SK-N-SH (cell line): Measurements from ENCODE around the gene VCP. TPM values are rescaled to one million over a fixed set of nuclear protein-coding genes. Genes with fewer than 3 reads are reported as not detected.

ENCODE experiments used
- CTCF ChIA-PET: fragments of 300-600, 350-600 bp; formaldehyde crosslinking; extraction: SDS; loops from one replicate; lab custom pipeline; 2021; lab: Yijun Ruan, JAX
- POLR2A ChIA-PET: fragments of 350-600 bp; sonication (Branson Sonifier 250); formaldehyde crosslinking; extraction: SDS; loops from one replicate; lab custom pipeline; 2020; ENCODE audit warnings: antibody characterized with exemption, inconsistent platforms; lab: Yijun Ruan, JAX
- DNase-seq: peaks from one replicate; pipeline ENCODE4 v3.0.0; 2012
- H2AFZ ChIP-seq: fragments of 200-600 bp; sonication (generic); 2 replicates; pipeline ENCODE4 v1.8.1; 2016; ENCODE audit warnings: antibody characterized with exemption, mild to moderate bottlenecking, low read depth
- H3F3A ChIP-seq: fragments of 200-600 bp; sonication (generic); replicated peaks from 2 replicates; pipeline ENCODE3; 2016; ENCODE audit warnings: antibody characterized with exemption, mild to moderate bottlenecking; ENCODE audit not compliant: insufficient read depth
- H3K27ac ChIP-seq, 2 experiments: fragments of 200-500 bp in 1 of 2; fragments of 200-600 bp in 1 of 2; sonication (Bioruptor generic) in 1 of 2; sonication (generic), shearing (Covaris generic) in 1 of 2; 2 replicates each; pipeline versions ENCODE4 v1.5.1 to v1.6.1; 2014 to 2016; ENCODE audit warnings: low read depth in 2 of 2, inconsistent platforms in 1 of 2, low read length in 1 of 2, mild to moderate bottlenecking in 1 of 2, mixed read lengths in 1 of 2
- H3K27me3 ChIP-seq: fragments of 200-600 bp; sonication (generic), shearing (Covaris generic); 2 replicates; pipeline ENCODE4 v1.6.1; 2016; ENCODE audit warnings: mixed run types; ENCODE audit not compliant: insufficient read depth
- H3K36me3 ChIP-seq, 2 experiments: fragments of 200-500 bp in 1 of 2; fragments of 200-600 bp in 1 of 2; sonication (Bioruptor generic) in 1 of 2; sonication (generic) in 1 of 2; replicated peaks in 1 of 2; 2 replicates each; pipeline versions ENCODE3 to v1.5.1; 2014 to 2016; ENCODE audit warnings: low read length in 1 of 2, mild to moderate bottlenecking in 1 of 2; ENCODE audit not compliant: insufficient read depth in 2 of 2, control insufficient read depth in 1 of 2
- H3K4me1 ChIP-seq, 2 experiments: fragments of 200-500 bp in 1 of 2; fragments of 200-600 bp in 1 of 2; sonication (Bioruptor generic) in 1 of 2; sonication (generic), shearing (Covaris generic) in 1 of 2; 2 replicates each; pipeline versions ENCODE4 v1.5.1 to v1.6.1; 2014 to 2016; ENCODE audit warnings: low read depth in 1 of 2, low read length in 1 of 2, mixed run types in 1 of 2; ENCODE audit not compliant: insufficient read depth in 2 of 2, control insufficient read depth in 1 of 2
- H3K4me2 ChIP-seq: fragments of 200-600 bp; sonication (generic), shearing (Covaris generic); 2 replicates; pipeline ENCODE4 v1.6.1; 2017; ENCODE audit warnings: mixed run types
- H3K4me3 ChIP-seq, 2 experiments: fragments of 200-500 bp in 1 of 2; fragments of 200-600 bp in 1 of 2; sonication (Bioruptor generic) in 1 of 2; sonication (generic), shearing (Covaris generic) in 1 of 2; 2 replicates each; pipeline versions ENCODE4 v1.5.1 to v1.8.1; 2014 to 2016; ENCODE audit warnings: low read depth in 2 of 2, inconsistent platforms in 1 of 2, low read length in 1 of 2, mild to moderate bottlenecking in 1 of 2, mixed read lengths in 1 of 2, moderate library complexity in 1 of 2
- H3K79me2 ChIP-seq: fragments of 200-600 bp; sonication (generic); 2 replicates; pipeline ENCODE4 v1.8.1; 2017; ENCODE audit warnings: mild to moderate bottlenecking; ENCODE audit not compliant: insufficient read depth
- H3K9ac ChIP-seq: fragments of 200-600 bp; sonication (generic); 2 replicates; pipeline ENCODE4 v1.6.1; 2017; ENCODE audit warnings: mixed run types
- H3K9me2 ChIP-seq: fragments of 200-600 bp; sonication (generic); 2 replicates; pipeline ENCODE4 v1.6.1; 2017; ENCODE audit warnings: mixed run types
- H3K9me3 ChIP-seq: fragments of 200-600 bp; sonication (generic); 2 replicates; pipeline ENCODE4 v1.6.1; 2017; ENCODE audit warnings: mixed run types, mild to moderate bottlenecking, moderate library complexity
- H4K20me1 ChIP-seq: fragments of 200-600 bp; sonication (generic); 2 replicates; pipeline ENCODE4 v1.6.1; 2017; ENCODE audit warnings: mild to moderate bottlenecking, mixed run types; ENCODE audit not compliant: insufficient read depth
- EP300 ChIP-seq, 2 experiments: IDR thresholded peaks; 2 replicates each; pipeline versions ENCODE4 v1.4.0 to v1.6.1; 2012; ENCODE audit warnings: borderline replicate concordance in 1 of 2, low read depth in 1 of 2, low read length in 1 of 2
- EZH2phosphoT487 ChIP-seq: fragments of 200-600 bp; sonication (generic); IDR thresholded peaks from 2 replicates; pipeline ENCODE4 v1.6.1; 2017; ENCODE audit warnings: low read depth, mixed run types, mild to moderate bottlenecking, antibody characterized with exemption, moderate library complexity, borderline replicate concordance
- FOSL2 ChIP-seq: IDR thresholded peaks from 2 replicates; pipeline ENCODE4 v1.4.0; 2012; ENCODE audit warnings: low read depth, mild to moderate bottlenecking, moderate library complexity, borderline replicate concordance
- GABPA ChIP-seq: IDR thresholded peaks from 2 replicates; pipeline ENCODE4 v1.4.0; 2012; ENCODE audit warnings: low read depth, mild to moderate bottlenecking
- JUND ChIP-seq: IDR thresholded peaks from 2 replicates; pipeline ENCODE4 v1.4.0; 2012
- MEF2A ChIP-seq: IDR thresholded peaks from 2 replicates; pipeline ENCODE4 v1.4.0; 2012; ENCODE audit warnings: low read depth, borderline replicate concordance
- MXI1 ChIP-seq: IDR thresholded peaks from 2 replicates; pipeline ENCODE4 v1.6.1; 2012; ENCODE audit warnings: mild to moderate bottlenecking, low read depth, low read length, improper control_type of control experiment
- NFIC ChIP-seq: IDR thresholded peaks from 2 replicates; pipeline ENCODE4 v1.4.0; 2012; ENCODE audit warnings: borderline replicate concordance
- NRF1 ChIP-seq: IDR thresholded peaks from 2 replicates; pipeline ENCODE4 v1.6.1; 2012; ENCODE audit warnings: low read depth, mild to moderate bottlenecking, low read length
- POLR2AphosphoS5 ChIP-seq: IDR thresholded peaks from 2 replicates; pipeline ENCODE4 v1.6.1; 2012; ENCODE audit warnings: low read depth, low read length
- RXRA ChIP-seq: IDR thresholded peaks from 2 replicates; pipeline ENCODE4 v1.4.0; 2012; ENCODE audit warnings: low read depth, mild to moderate bottlenecking, borderline replicate concordance
- SMC3 ChIP-seq: IDR thresholded peaks from 2 replicates; pipeline ENCODE4 v1.6.1; 2012; ENCODE audit warnings: low read depth, low read length, improper control_type of control experiment
- TAF1 ChIP-seq: IDR thresholded peaks from 2 replicates; pipeline ENCODE4 v1.6.1; 2012; ENCODE audit warnings: low read depth, mild to moderate bottlenecking, low read length, moderate library complexity, borderline replicate concordance
- TEAD4 ChIP-seq: IDR thresholded peaks from 2 replicates; pipeline ENCODE4 v1.4.0; 2012; ENCODE audit warnings: mild to moderate bottlenecking, borderline replicate concordance; ENCODE audit not compliant: insufficient read depth
- USF2 ChIP-seq: fragments of 150-350 bp; IDR thresholded peaks from 2 replicates; pipeline ENCODE4 v1.6.1; 2017; ENCODE audit warnings: antibody characterized with exemption, low read length, low read depth, borderline replicate concordance
- YY1 ChIP-seq: IDR thresholded peaks from 2 replicates; pipeline ENCODE4 v1.4.0; 2012; ENCODE audit warnings: low read depth, mild to moderate bottlenecking
- WGBS: methylation state at CpG from one replicate; pipeline ENCODE4 v1.1.6; 2017; ENCODE audit warnings: low lambda C conversion rate; 5-methylcytosine and 5-hydroxymethylcytosine counted together
- polyA plus RNA-seq, 3 experiments: library from polyadenylated mRNA; depleted of rRNA; stranded (reverse); fragments of >200 nt; gene quantifications; 2 replicates each; pipeline ENCODE4 v1.2.3, GENCODE V29; 2012
- TF ChIP-seq, protein P1 (sequence below): IDR thresholded peaks from 2 replicates; pipeline ENCODE4 v1.4.0; 2012; ENCODE audit warnings: low read depth, borderline replicate concordance
- TF ChIP-seq, protein P2 (sequence below): IDR thresholded peaks from 2 replicates; pipeline ENCODE4 v1.4.0; 2012; ENCODE audit warnings: low read depth, borderline replicate concordance
- TF ChIP-seq, protein P3 (sequence below): IDR thresholded peaks from 2 replicates; pipeline ENCODE4; 2012

The VCP gene
- polyA plus RNA-seq, 1 of the 3 experiments (the other 2 are of a cell fraction): 238 TPM

GRCh38 chr9:35108946-35109575 lies 36.6 kb upstream of the VCP start:
- Histone ChIP-seq H3K4me1 (peaks cover 29 to 38% of the 10 kb centered on the region in 2 experiments), H3K36me3 (peaks cover 25 to 47% of the 10 kb centered on the region in 2 experiments), H3K27ac (no peak overlapping the region), H3K4me3 (no peak overlapping the region), H3K9me2 (no peaks in the 10 kb centered on the region), H2AFZ (no peak overlapping the region), H3K4me2 (no peak overlapping the region), H4K20me1 (peaks cover 19% of the 10 kb centered on the region; the same call in 1 of the 2 replicates), H3K79me2 (peaks cover 55% of the 10 kb centered on the region), H3F3A (peaks cover 32% of the 10 kb centered on the region), H3K9me3 (no peaks in the 10 kb centered on the region), H3K27me3 (no peaks in the 10 kb centered on the region), H3K9ac (no peak overlapping the region)
- TF ChIP-seq, protein P1, sequence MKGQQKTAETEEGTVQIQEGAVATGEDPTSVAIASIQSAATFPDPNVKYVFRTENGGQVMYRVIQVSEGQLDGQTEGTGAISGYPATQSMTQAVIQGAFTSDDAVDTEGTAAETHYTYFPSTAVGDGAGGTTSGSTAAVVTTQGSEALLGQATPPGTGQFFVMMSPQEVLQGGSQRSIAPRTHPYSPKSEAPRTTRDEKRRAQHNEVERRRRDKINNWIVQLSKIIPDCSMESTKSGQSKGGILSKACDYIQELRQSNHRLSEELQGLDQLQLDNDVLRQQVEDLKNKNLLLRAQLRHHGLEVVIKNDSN: no peak
- TF ChIP-seq NFIC: no peak
- no peak for TF ChIP-seq SMC3
- no peak for TF ChIP-seq EP300 (IDR thresholded peaks at IDR 0.05; ENCODE audit: borderline replicate concordance in 1 of 2, low read depth in 1 of 2, low read length in 1 of 2)
- DNase-seq: no peak
- CTCF ChIA-PET: interaction anchor here (1.8 to 3.2 kb wide), 2 partner anchors 13 to 367 kb away, joined by 8 to 10 read pairs; partner anchors contain the start of gene PIGO
- 76% methylated on average over 5 of the region's 8 CpGs for WGBS
- POLR2A ChIA-PET: no interaction called here

- ChIA-PET CTCF (interaction anchor here (1.8 to 3.2 kb wide), 2 partner anchors 7 to 12 kb away, joined by 8 to 13 read pairs; partner anchors contain the start of genes ATOSB and PIGO), POLR2A (interaction anchor here (0.6 kb wide), 1 partner anchor 179 kb away, joined by 3 read pairs; no protein-coding TSS in a partner anchor)
- no peaks in the 10 kb centered on the region for H3K27me3 ChIP-seq
- no peak overlapping the region for H3K27ac ChIP-seq
- H3F3A ChIP-seq: peaks cover 33% of the 10 kb centered on the region
- H2AFZ ChIP-seq: no peak overlapping the region
- peaks cover 51% of the 10 kb centered on the region for H3K79me2 ChIP-seq
- peaks cover 30 to 37% of the 10 kb centered on the region in 2 experiments for H3K4me1 ChIP-seq
- no peak overlapping the region for H3K4me3 ChIP-seq
- H4K20me1 ChIP-seq: peaks cover 19% of the 10 kb centered on the region; the same call in 1 of the 2 replicates
- no peak overlapping the region for H3K4me2 ChIP-seq
- no peak overlapping the region for H3K9ac ChIP-seq
- no peak for DNase-seq
- H3K9me2 ChIP-seq: no peaks in the 10 kb centered on the region
- no peaks in the 10 kb centered on the region for H3K9me3 ChIP-seq
- 97% methylated on average over 3 of the region's 6 CpGs for WGBS
- H3K36me3 ChIP-seq: peaks cover 25 to 47% of the 10 kb centered on the region in 2 experiments
- TF ChIP-seq USF2: no peak
- TF ChIP-seq FOSL2: no peak
- no peak for TF ChIP-seq NRF1
- no peak for TF ChIP-seq GABPA
- no peak for TF ChIP-seq TAF1
- TF ChIP-seq MEF2A: no peak
- TF ChIP-seq POLR2AphosphoS5: no peak
- no peak for TF ChIP-seq YY1
- TF ChIP-seq, protein P2, sequence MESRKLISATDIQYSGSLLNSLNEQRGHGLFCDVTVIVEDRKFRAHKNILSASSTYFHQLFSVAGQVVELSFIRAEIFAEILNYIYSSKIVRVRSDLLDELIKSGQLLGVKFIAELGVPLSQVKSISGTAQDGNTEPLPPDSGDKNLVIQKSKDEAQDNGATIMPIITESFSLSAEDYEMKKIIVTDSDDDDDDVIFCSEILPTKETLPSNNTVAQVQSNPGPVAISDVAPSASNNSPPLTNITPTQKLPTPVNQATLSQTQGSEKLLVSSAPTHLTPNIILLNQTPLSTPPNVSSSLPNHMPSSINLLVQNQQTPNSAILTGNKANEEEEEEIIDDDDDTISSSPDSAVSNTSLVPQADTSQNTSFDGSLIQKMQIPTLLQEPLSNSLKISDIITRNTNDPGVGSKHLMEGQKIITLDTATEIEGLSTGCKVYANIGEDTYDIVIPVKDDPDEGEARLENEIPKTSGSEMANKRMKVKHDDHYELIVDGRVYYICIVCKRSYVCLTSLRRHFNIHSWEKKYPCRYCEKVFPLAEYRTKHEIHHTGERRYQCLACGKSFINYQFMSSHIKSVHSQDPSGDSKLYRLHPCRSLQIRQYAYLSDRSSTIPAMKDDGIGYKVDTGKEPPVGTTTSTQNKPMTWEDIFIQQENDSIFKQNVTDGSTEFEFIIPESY: no peak
- TF ChIP-seq TEAD4: no peak
- no peak for TF ChIP-seq RXRA
- TF ChIP-seq, protein P3, sequence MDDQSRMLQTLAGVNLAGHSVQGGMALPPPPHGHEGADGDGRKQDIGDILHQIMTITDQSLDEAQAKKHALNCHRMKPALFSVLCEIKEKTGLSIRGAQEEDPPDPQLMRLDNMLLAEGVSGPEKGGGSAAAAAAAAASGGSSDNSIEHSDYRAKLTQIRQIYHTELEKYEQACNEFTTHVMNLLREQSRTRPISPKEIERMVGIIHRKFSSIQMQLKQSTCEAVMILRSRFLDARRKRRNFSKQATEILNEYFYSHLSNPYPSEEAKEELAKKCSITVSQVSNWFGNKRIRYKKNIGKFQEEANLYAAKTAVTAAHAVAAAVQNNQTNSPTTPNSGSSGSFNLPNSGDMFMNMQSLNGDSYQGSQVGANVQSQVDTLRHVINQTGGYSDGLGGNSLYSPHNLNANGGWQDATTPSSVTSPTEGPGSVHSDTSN: no peak
- no peak for TF ChIP-seq MXI1
- no peak for TF ChIP-seq JUND
- no peak for TF ChIP-seq EZH2phosphoT487
- TF ChIP-seq NFIC: no peak
- TF ChIP-seq, all 33 proteins: peak for 0
Measured at GRCh38 chr9:35108461-35108860, 36.0 kb upstream of the VCP start.
